Esophagus muscularis mucosa (tissue), 4 donors: ENCODE data around the gene CCNL1. TPM values are rescaled to one million over a fixed set of nuclear protein-coding genes. Genes with fewer than 3 reads are reported as not detected.
"Not testable (repeated sequence)": the region's sequence is repeated elsewhere in the genome, so short reads cannot be mapped to it uniquely, and the experiment has no call there.

Experiments
- DNase-seq: peaks from one replicate; pipeline ENCODE4 v3.0.0-alpha.2; 2017; ENCODE audit errors: extremely low spot score
- H3K27ac ChIP-seq, 4 donors: fragments of 200-600 bp; sonication (generic); replicated peaks in 1 of 4; 1 replicate in 3 of 4; 2 replicates in 1 of 4; pipeline ENCODE4 v1.5.1; 2016 to 2019; ENCODE audit warnings: mild to moderate bottlenecking in 1 of 4
- H3K27me3 ChIP-seq, 4 donors: fragments of 200-600 bp; sonication (generic); one replicate each; pipeline versions ENCODE4 v1.5.1 to v1.6.0; 2016 to 2019
- H3K36me3 ChIP-seq, 4 donors: fragments of 200-600 bp; sonication (generic); one replicate each; pipeline ENCODE4 v1.5.1; 2016 to 2019
- H3K4me1 ChIP-seq, 4 donors: fragments of 200-600 bp; sonication (generic); one replicate each; pipeline ENCODE4 v1.5.1; 2016 to 2019
- H3K4me3 ChIP-seq, 4 donors: fragments of 200-600 bp; sonication (generic); 1 replicate in 2 of 4; 2 replicates in 2 of 4; pipeline ENCODE4 v1.5.1; 2016 to 2019; ENCODE audit warnings: mild to moderate bottlenecking in 4 of 4, moderate library complexity in 1 of 4
- H3K9me3 ChIP-seq, 4 donors: fragments of 200-600 bp; sonication (generic); 1 replicate in 3 of 4; 2 replicates in 1 of 4; pipeline ENCODE4 v1.5.1; 2016 to 2019
- CTCF ChIP-seq, 3 experiments: fragments of 200-600 bp in 2 of 3; fragments of 450-650 bp in 1 of 3; sonication (generic) in 2 of 3; IDR thresholded peaks; one replicate each; pipeline ENCODE4 v1.5.1; 2017 to 2019; ENCODE audit warnings: antibody characterized with exemption in 3 of 3, mild to moderate bottlenecking in 2 of 3, moderate library complexity in 1 of 3
- EP300 ChIP-seq: sonication (generic); formaldehyde crosslinking; IDR thresholded peaks from one replicate; pipeline ENCODE4 v1.6.1; 2017; ENCODE audit warnings: antibody characterized with exemption
- POLR2A ChIP-seq: fragments of 450-650 bp; IDR thresholded peaks from one replicate; pipeline ENCODE4 v1.6.1; 2017; ENCODE audit warnings: antibody characterized with exemption, moderate library complexity, mild to moderate bottlenecking, low read depth
- POLR2AphosphoS5 ChIP-seq, 2 donors: sonication (generic); formaldehyde crosslinking; IDR thresholded peaks; one replicate each; pipeline ENCODE4 v1.6.1; 2017; ENCODE audit warnings: antibody characterized with exemption in 2 of 2
- WGBS: methylation state at CpG from one replicate; pipeline ENCODE4 v1.1.5; 2018; 5-methylcytosine and 5-hydroxymethylcytosine counted together
- intact Hi-C: fragments of 100-400 bp; cut with DNase I; formaldehyde crosslinking; loops from one replicate; pipeline ENCODE4 v1.15.1; 2023
- total RNA-seq, 4 donors: library from RNA; depleted of rRNA; stranded (reverse); fragments of >200 nt; gene quantifications; one replicate each; pipeline versions ENCODE4 v1.1.0 to v1.2.1, GENCODE V29; 2016

The CCNL1 gene
- total RNA-seq, 4 donors from 2014 or later: 45.3 to 180 (median 77.3) TPM

- H3K4me3 ChIP-seq: no peak overlapping the region
- no peak overlapping the region for H3K27ac ChIP-seq
- peaks cover 0 to 13% (median 5%) of the 10 kb centered on the region in 4 donors for H3K36me3 ChIP-seq
- intact Hi-C loops: no loop called here
- H3K9me3 ChIP-seq: no peaks in the 10 kb centered on the region
- H3K4me1 ChIP-seq: no peaks in the 10 kb centered on the region
- 100% methylated on average over 3 of the region's 3 CpGs for WGBS
- no peak for DNase-seq
- TF ChIP-seq POLR2AphosphoS5 (IDR thresholded peaks at IDR 0.05): no peak
- TF ChIP-seq POLR2A: no peak
- no peak for TF ChIP-seq CTCF (IDR thresholded peaks at IDR 0.05)
- no peak for TF ChIP-seq EP300
- no peaks in the 10 kb centered on the region for H3K27me3 ChIP-seq
Measured at GRCh38 chr3:157182879-157183278, 22.9 kb upstream of the CCNL1 start.

GRCh38 chr3:157180262-157180661 lies 20.3 kb upstream of the CCNL1 start:
- no peak for TF ChIP-seq CTCF (IDR thresholded peaks at IDR 0.05)
- no peak for TF ChIP-seq EP300
- no peak for TF ChIP-seq POLR2A
- TF ChIP-seq POLR2AphosphoS5 (IDR thresholded peaks at IDR 0.05): no peak
- no peak for DNase-seq
- Histone ChIP-seq H3K4me3 (no peak overlapping the region), H3K9me3 (no peaks in the 10 kb centered on the region), H3K4me1 (peaks cover 9 to 19% (median 15%) of the 10 kb centered on the region in 4 donors), H3K27me3 (no peaks in the 10 kb centered on the region), H3K27ac (no peak overlapping the region), H3K36me3 (peaks cover 0 to 6% (median 2%) of the 10 kb centered on the region in 4 donors)
- WGBS: 86% methylated on average over 2 of the region's 2 CpGs
- intact Hi-C loops: no loop called here

- intact Hi-C loops: no loop called here
- TF ChIP-seq POLR2A (no peak), CTCF (IDR thresholded peaks at IDR 0.05) (no peak), POLR2AphosphoS5 (IDR thresholded peaks at IDR 0.05) (no peak), EP300 (no peak)
- DNase-seq: no peak
- 95% methylated on average over 16 of the region's 27 CpGs for WGBS
- Histone ChIP-seq H3K9me3 (no peaks in the 10 kb centered on the region), H3K36me3 (no peaks in the 10 kb centered on the region), H3K4me3 (no peak overlapping the region), H3K27me3 (no peaks in the 10 kb centered on the region), H3K27ac (no peak overlapping the region), H3K4me1 (peaks cover 9 to 19% (median 16%) of the 10 kb centered on the region in 4 donors)
Measured at GRCh38 chr3:157179365-157179803, 19.4 kb upstream of the CCNL1 start.

GRCh38 chr3:157178503-157179364 lies 18.8 kb upstream of the CCNL1 start:
- H3K36me3 ChIP-seq, H3K27me3 ChIP-seq, intact Hi-C loops, H3K4me3 ChIP-seq, H3K27ac ChIP-seq, DNase-seq, H3K9me3 ChIP-seq: not testable (repeated sequence)
- peaks cover 16 to 25% (median 22%) of the 10 kb centered on the region in 4 donors for H3K4me1 ChIP-seq
- 88% methylated on average over 33 of the region's 54 CpGs for WGBS

- DNase-seq, H3K27me3 ChIP-seq, H3K36me3 ChIP-seq, H3K4me3 ChIP-seq, H3K9me3 ChIP-seq, intact Hi-C loops, H3K27ac ChIP-seq: not testable (repeated sequence)
- peaks cover 16 to 26% (median 22%) of the 10 kb centered on the region in 4 donors for H3K4me1 ChIP-seq
- 98% methylated on average over 8 of the region's 9 CpGs for WGBS
Measured at GRCh38 chr3:157177801-157178453, 18.0 kb upstream of the CCNL1 start.
